NCI-H226 (cell line): ENCODE measurements around the gene ATP9A.
"Not testable (repeated sequence)": the region's sequence is repeated elsewhere in the genome, so short reads cannot be mapped to it uniquely, and the experiment has no call there.

Experiments
- DNase-seq: peaks from one replicate; pipeline ENCODE4 v3.0.0-alpha.2; 2015

ATP9A gene

GRCh38 chr20:51767867-51768758 lies at the start of gene ATP9A:
ATP9A (minus strand) TSS chr20:51768390; CDS start chr20:51768369, 21 bp downstream.
- DNase-seq: no peak

GRCh38 chr20:51816856-51817255 lies 48.7 kb upstream of the ATP9A start:
- not testable (repeated sequence) for DNase-seq

- DNase-seq: no peak
Observed at GRCh38 chr20:51815383-51816076, 47.3 kb upstream of the ATP9A start.

- DNase-seq: no peak
Observed at GRCh38 chr20:51812861-51813260, 44.7 kb upstream of the ATP9A start.

GRCh38 chr20:51811514-51812128 lies 43.4 kb upstream of the ATP9A start:
- no peak for DNase-seq

GRCh38 chr20:51811042-51811355 lies 42.8 kb upstream of the ATP9A start:
- no peak for DNase-seq

GRCh38 chr20:51810155-51811041 lies 42.2 kb upstream of the ATP9A start:
- DNase-seq: no peak

GRCh38 chr20:51807720-51808250 lies 39.6 kb upstream of the ATP9A start:
- no peak for DNase-seq

- DNase-seq: no peak
Observed at GRCh38 chr20:51804754-51805153, 36.6 kb upstream of the ATP9A start.

GRCh38 chr20:51803148-51803854 lies 35.1 kb upstream of the ATP9A start:
- peak; percentile 15 for DNase-seq

- DNase-seq: no peak
Observed at GRCh38 chr20:51802170-51802751, 34.1 kb upstream of the ATP9A start, which contains the start of gene SALL4. SALL4 (minus strand) TSS chr20:51802521; CDS start chr20:51802408, 113 bp downstream.

- DNase-seq: no peak
Observed at GRCh38 chr20:51801823-51802123, 33.6 kb upstream of the ATP9A start.

GRCh38 chr20:51801122-51801822 lies 33.1 kb upstream of the ATP9A start:
- DNase-seq: no peak

GRCh38 chr20:51800872-51801121 lies 32.6 kb upstream of the ATP9A start:
- DNase-seq: no peak

GRCh38 chr20:51800060-51800871 lies 32.1 kb upstream of the ATP9A start:
- no peak for DNase-seq

- DNase-seq: no peak
Observed at GRCh38 chr20:51799401-51799860, 31.2 kb upstream of the ATP9A start.

- no peak for DNase-seq
Observed at GRCh38 chr20:51797357-51798025, 29.3 kb upstream of the ATP9A start.

GRCh38 chr20:51796340-51796739 lies 28.1 kb upstream of the ATP9A start:
- no peak for DNase-seq

GRCh38 chr20:51792960-51793359 lies 24.8 kb upstream of the ATP9A start:
- DNase-seq: no peak

GRCh38 chr20:51791626-51792025 lies 23.4 kb upstream of the ATP9A start:
- DNase-seq: no peak
